Measurements from ENCODE around the gene HMG20B. TPM values are rescaled to one million over a fixed set of nuclear protein-coding genes. Genes with fewer than 3 reads are reported as not detected.

The HMG20B gene
- total RNA-seq, 1 donor from 2014 or later: 37.4 TPM

DNA sequence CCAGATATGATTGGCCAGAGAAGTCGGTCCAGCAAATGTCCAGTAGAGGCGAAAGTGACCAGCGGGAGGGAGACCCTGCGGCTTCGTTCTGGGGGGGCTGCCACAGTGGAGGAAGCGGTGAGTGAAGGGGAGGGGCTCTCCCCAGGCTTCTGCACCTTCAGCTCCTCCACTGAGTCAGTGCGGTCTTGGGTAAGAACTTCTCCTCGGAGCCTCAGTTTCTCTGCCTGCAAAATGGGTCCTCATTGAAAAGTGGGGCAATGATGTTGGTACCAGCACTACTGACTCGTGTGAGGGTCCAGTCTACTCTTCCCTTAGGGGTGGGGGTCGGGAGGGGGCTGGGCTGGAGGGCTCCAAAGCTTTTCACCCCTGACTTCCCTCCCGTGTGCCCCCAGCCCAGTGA lies 16.7 kb downstream of the HMG20B start:
- H3K27me3 ChIP-seq (ENCODE audit: control insufficient read depth, insufficient read depth, low read length): peaks cover 1% of the 10 kb centered on the region
- no peak for FAIRE-seq

DNA sequence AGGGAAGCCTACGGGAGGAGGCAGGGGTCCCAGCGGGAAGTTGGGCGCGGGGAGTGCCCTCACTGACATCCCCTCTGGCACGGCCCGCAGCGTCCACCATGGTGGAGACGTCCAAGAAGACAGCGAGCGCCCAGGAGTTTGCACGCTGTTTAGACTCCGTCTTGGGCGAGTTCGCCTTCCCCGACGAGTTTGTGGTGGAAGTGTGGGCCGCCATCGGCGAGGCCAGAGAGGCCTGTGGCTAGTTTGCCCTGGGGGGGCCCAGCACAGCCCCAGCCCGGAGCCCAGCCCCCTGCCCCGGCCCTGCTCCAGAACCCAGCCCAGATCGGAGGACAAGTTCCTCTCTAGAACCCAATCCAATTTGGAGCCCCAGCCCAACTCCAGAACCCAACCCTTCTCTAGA lies 17.2 kb downstream of the HMG20B start:
- DNase-seq (ENCODE audit: low read depth): no peak
- no peaks in the 10 kb centered on the region for H3K36me3 ChIP-seq (ENCODE audit: control insufficient read depth, insufficient read depth, low read length)
- H3K27me3 ChIP-seq (ENCODE audit: control insufficient read depth, insufficient read depth, low read length): peaks cover 1% of the 10 kb centered on the region
- FAIRE-seq: no peak
- TF ChIP-seq, protein P1, sequence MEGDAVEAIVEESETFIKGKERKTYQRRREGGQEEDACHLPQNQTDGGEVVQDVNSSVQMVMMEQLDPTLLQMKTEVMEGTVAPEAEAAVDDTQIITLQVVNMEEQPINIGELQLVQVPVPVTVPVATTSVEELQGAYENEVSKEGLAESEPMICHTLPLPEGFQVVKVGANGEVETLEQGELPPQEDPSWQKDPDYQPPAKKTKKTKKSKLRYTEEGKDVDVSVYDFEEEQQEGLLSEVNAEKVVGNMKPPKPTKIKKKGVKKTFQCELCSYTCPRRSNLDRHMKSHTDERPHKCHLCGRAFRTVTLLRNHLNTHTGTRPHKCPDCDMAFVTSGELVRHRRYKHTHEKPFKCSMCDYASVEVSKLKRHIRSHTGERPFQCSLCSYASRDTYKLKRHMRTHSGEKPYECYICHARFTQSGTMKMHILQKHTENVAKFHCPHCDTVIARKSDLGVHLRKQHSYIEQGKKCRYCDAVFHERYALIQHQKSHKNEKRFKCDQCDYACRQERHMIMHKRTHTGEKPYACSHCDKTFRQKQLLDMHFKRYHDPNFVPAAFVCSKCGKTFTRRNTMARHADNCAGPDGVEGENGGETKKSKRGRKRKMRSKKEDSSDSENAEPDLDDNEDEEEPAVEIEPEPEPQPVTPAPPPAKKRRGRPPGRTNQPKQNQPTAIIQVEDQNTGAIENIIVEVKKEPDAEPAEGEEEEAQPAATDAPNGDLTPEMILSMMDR (IDR thresholded peaks at IDR 0.05; ENCODE audit: insufficient read depth, low read length, severe bottlenecking): no peak
- H3K4me3 ChIP-seq (ENCODE audit: low read depth, low read length): no peak overlapping the region

More for the DNA sequence above, 16.7 kb downstream of the HMG20B start:
- no peak for DNase-seq (ENCODE audit: low read depth)
- Histone ChIP-seq H3K4me3 (ENCODE audit: low read depth, low read length) (no peak overlapping the region), H3K36me3 (ENCODE audit: control insufficient read depth, insufficient read depth, low read length) (no peaks in the 10 kb centered on the region)
- TF ChIP-seq, protein P1 (IDR thresholded peaks at IDR 0.05; ENCODE audit: insufficient read depth, low read length, severe bottlenecking): no peak

DNA sequence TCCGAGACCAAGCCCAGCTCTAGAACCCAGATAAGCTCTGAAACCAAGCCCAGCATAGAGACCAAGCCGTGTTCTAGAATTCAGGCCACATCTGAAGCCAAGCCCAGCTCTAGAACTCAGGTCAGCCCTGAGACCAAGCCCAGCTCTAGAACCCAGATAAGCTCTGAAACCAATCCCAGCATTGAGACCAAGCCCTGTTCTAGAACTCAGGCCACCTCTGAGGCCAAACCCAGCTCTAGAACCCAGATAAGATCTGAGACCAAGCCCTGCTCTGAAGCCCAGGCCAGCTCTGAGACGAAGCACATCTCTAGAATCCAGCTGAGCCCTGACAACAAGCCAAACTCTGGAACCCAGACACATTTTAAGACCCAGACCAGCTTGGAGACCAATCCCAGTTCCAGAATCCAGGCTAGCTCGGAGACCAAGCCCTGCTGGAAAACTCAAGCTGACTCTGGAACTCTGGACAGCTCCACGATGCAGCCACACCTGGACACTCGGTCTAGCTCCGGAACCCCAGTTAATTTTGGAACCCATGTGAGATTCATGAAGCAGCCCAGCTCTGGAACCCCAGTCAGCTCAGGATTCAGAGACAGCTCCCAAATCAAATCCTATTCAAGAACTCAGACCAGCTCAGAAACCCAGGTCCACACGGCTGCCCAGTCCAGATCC lies 18.4 kb downstream of the HMG20B start:
- Histone ChIP-seq H3K27me3 (ENCODE audit: control insufficient read depth, insufficient read depth, low read length) (peaks cover 1% of the 10 kb centered on the region), H3K4me3 (ENCODE audit: low read depth, low read length) (no peak overlapping the region), H3K36me3 (ENCODE audit: control insufficient read depth, insufficient read depth, low read length) (no peaks in the 10 kb centered on the region)
- FAIRE-seq (no peak), DNase-seq (ENCODE audit: low read depth) (no peak)
- TF ChIP-seq, protein P1 (IDR thresholded peaks at IDR 0.05; ENCODE audit: insufficient read depth, low read length, severe bottlenecking): no peak

DNA sequence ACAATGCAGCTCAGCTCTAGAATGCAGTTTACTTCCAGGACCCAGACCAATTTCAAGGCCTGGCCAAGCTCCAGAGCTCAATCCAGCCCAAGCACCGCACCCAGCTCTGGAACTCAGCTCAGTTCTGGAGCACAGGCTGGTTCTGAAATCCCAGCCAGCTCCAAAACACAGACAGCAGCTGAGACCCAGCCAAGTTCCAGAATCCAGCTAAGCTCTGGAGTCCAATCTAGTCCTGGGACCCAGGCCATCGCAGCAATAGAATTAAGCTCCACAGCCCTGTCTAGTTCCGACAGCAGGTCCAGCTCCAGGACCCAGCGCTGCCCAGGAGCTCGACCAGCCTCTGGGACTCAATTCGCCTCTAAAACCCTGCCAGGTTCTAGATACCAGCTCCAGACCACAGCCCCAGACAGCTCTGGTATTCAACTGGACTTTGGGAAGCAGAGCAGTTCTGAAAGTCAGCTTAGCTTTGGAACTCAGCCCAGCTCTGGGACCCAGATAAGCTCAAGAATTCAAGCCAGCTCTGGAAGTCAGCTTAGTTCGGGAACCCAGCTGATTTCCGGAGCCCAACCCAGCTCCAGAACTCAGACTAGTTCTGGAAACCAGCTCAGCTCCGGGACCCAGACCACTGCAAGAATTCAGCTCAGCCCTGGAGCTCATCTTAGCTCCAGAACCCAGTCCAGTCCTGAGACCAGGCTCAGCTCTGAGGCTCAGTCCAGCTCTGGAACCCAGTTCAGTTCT lies 19.3 kb downstream of the HMG20B start:
- FAIRE-seq (peak; percentile 83), DNase-seq (ENCODE audit: low read depth) (no peak)
- Histone ChIP-seq H3K4me3 (ENCODE audit: low read depth, low read length) (no peak overlapping the region), H3K27me3 (ENCODE audit: control insufficient read depth, insufficient read depth, low read length) (peaks cover 1% of the 10 kb centered on the region), H3K36me3 (ENCODE audit: control insufficient read depth, insufficient read depth, low read length) (no peaks in the 10 kb centered on the region)
- TF ChIP-seq, protein P1 (IDR thresholded peaks at IDR 0.05; ENCODE audit: insufficient read depth, low read length, severe bottlenecking): no peak

DNA sequence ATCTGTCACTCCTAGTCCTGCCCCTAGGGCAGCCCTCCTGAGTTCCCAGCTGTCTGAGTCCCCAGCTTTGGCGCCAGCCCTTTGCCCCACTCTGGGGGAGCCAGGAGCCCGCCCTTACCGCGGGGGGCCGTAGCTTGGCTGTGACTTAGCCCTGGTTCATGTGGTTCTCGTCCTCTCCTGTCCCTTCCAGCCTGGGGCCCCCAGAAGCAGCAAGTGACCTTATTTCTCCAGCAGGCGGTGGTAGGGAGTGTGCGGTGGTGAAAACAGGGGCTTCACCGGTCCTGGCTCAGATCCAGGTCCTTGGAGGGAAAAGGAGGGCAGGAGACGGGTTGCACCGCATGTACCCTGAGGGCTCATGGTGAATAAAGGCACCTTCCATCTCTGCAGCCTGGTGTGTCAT lies 20.4 kb downstream of the HMG20B start:
- DNase-seq (ENCODE audit: low read depth) (no peak), FAIRE-seq (no peak)

More for the DNA sequence above, 20.4 kb downstream of the HMG20B start:
- Histone ChIP-seq H3K36me3 (ENCODE audit: control insufficient read depth, insufficient read depth, low read length) (no peaks in the 10 kb centered on the region), H3K4me3 (ENCODE audit: low read depth, low read length) (no peak overlapping the region), H3K27me3 (ENCODE audit: control insufficient read depth, insufficient read depth, low read length) (peaks cover 1% of the 10 kb centered on the region)
- TF ChIP-seq, protein P1 (IDR thresholded peaks at IDR 0.05; ENCODE audit: insufficient read depth, low read length, severe bottlenecking): no peak
